Psoas muscle (tissue), 8 donors: ENCODE data around the gene ALDH1A1. TPM values are rescaled to one million over a fixed set of nuclear protein-coding genes. Genes with fewer than 3 reads are reported as not detected.

Experiments
- ATAC-seq, 4 donors: fragments of 200-7000 bp; cut with Tn5 transposase; one replicate each; pipeline ENCODE4 v1.9.1; 2020; ENCODE audit warnings: moderate library complexity in 3 of 4, mild to moderate bottlenecking in 2 of 4
- DNase-seq, 2 donors: peaks; one replicate each; pipeline ENCODE4 v3.0.0-alpha.2; 2020
- H3K27ac ChIP-seq: fragments of 200-600 bp; one replicate; pipeline ENCODE4 v1.8.0; 2022
- H3K27me3 ChIP-seq, 3 donors: fragments of 200-600 bp in 1 of 3; one replicate each; pipeline versions ENCODE4 v1.6.1 to v1.8.0; 2013 to 2022; ENCODE audit warnings: low read length in 2 of 3, mild to moderate bottlenecking in 2 of 3, moderate library complexity in 1 of 3; ENCODE audit not compliant: insufficient read depth in 3 of 3
- H3K36me3 ChIP-seq, 2 donors: fragments of 200-600 bp in 1 of 2; one replicate each; pipeline versions ENCODE4 v1.6.1 to v1.8.0; 2013 to 2022; ENCODE audit warnings: low read depth in 1 of 2, mild to moderate bottlenecking in 1 of 2, moderate library complexity in 1 of 2; ENCODE audit not compliant: insufficient read depth in 1 of 2
- H3K4me1 ChIP-seq: fragments of 200-600 bp; one replicate; pipeline ENCODE4 v1.8.0; 2022
- H3K4me3 ChIP-seq: fragments of 200-600 bp; one replicate; pipeline ENCODE4 v1.8.0; 2022; ENCODE audit warnings: mild to moderate bottlenecking
- H3K9me3 ChIP-seq: fragments of 200-600 bp; one replicate; pipeline ENCODE4 v1.8.0; 2022
- CTCF ChIP-seq: fragments of 200-600 bp; IDR thresholded peaks from one replicate; pipeline ENCODE4 v1.8.0; 2022; ENCODE audit warnings: antibody characterized with exemption
- whole genome bisulfite sequencing, 3 donors: extraction: QIAGEN DNeasy Blood & Tissue Kit; methylation state at CpG; one replicate each; pipeline versions ENCODE4 v1.1.6 to v1.1.7; 2013; 5-methylcytosine and 5-hydroxymethylcytosine counted together
- intact Hi-C, 2 donors: fragments of 100-400 bp; cut with DNase I; formaldehyde crosslinking; loops; one replicate each; pipeline versions ENCODE4 v1.11.0 to v1.14.2; 2022
- polyA plus RNA-seq, 3 donors: library from polyadenylated mRNA; stranded (reverse); fragments of 200-250 nt; gene quantifications; one replicate each; pipeline ENCODE4 v1.2.3, GENCODE V29; 2013
- total RNA-seq, 4 donors: library from RNA; stranded (reverse); fragmentation: NEBNext Ultra II Directional in 2 of 4; extraction: Animal tissue kit (Norgen Biotek cat#: 25700) in 2 of 4; gene quantifications; one replicate each; pipeline versions ENCODE4 v1.2.1 to v1.2.4, GENCODE V29; 2021 to 2023
- donor health status: healthy with polysubstance abuse.
- donor health status: DM: no; HTN: no; CAD: no; lungs with moderate emphysema.
- donor health status: Bipolar disorder and iron deficiency.
- donor health status: healthy.
- donor health status: DM: yes; HTN: yes; CAD: no.
- donor health status: DM: no; HTN: no; CAD: no.
- donor health status: DM: no; HTN: no; CAD: no.
- donor health status: DM: yes; HTN: yes; CAD: no.

The ALDH1A1 gene
- total and polyA plus RNA-seq, 7 donors, result 7.0 to 57.0 (median 21.0) TPM

GRCh38 chr9:72981433-72981832, 28.6 kb upstream of the ALDH1A1 start:
- H3K27me3 ChIP-seq, result no peaks in the 10 kb centered on the region
- H3K36me3 ChIP-seq, result no peaks in the 10 kb centered on the region
- 95 to 96% (median 96%) methylated on average over 5 of the region's 5 CpGs for WGBS, 3 donors
- TF ChIP-seq CTCF, result no peak
- no peak for DNase-seq
- H3K9me3 ChIP-seq, result no peaks in the 10 kb centered on the region
- H3K4me3 ChIP-seq, result no peak overlapping the region
- peaks cover 11% of the 10 kb centered on the region for H3K4me1 ChIP-seq
- intact Hi-C loops, result no loop called here
- ATAC-seq, result no peak
- H3K27ac ChIP-seq, result no peak overlapping the region

DNA sequence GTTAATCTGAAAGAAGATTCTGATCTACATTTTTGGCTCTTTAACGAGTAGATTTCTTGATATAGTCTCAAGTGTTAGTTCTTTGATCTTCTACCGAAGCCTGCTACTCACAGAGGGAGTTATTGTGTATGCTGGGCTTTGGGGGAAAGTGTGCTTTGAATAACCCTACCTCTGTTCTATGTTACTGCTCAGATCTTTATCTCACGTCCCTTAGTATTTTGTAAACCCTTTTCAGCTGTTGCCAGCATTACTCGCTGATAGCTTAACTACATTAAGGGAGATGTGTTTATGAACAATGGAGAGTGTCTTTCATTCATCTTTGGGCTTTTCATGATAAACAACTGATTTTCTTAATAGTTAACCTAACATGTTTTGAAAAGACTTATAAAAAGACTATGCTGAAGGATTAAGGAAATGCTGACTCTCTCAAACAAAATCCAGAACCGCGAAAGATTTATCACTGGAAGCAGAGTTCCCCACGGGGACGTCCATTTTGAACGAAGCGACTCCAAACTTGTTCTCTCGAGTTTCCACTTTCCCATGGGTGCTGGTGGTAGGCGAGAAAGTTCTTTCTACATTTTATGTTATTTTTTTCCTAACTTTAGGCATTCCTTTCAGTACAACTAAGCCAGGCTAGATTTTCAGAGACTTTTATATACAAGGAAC, 27.9 kb upstream of the ALDH1A1 start:
- Histone ChIP-seq H3K4me1 (peaks cover 11% of the 10 kb centered on the region), H3K4me3 (no peak overlapping the region), H3K9me3 (no peaks in the 10 kb centered on the region), H3K36me3 (no peaks in the 10 kb centered on the region), H3K27ac (no peak overlapping the region), H3K27me3 (no peaks in the 10 kb centered on the region)
- intact Hi-C loops, result no loop called here
- 76 to 78% (median 77%) methylated on average over 12 of the region's 12 CpGs for WGBS, 3 donors
- no peak for TF ChIP-seq CTCF
- ATAC-seq (no peak), DNase-seq (no peak)

- intact Hi-C loops, result no loop called here
- H3K27ac ChIP-seq, result no peak overlapping the region
- no peak for TF ChIP-seq CTCF
- DNase-seq, result no peak
- H3K27me3 ChIP-seq, result no peaks in the 10 kb centered on the region
- WGBS, 3 donors, result 97 to 99% (median 98%) methylated on average over 2 of the region's 2 CpGs
- no peak overlapping the region for H3K4me3 ChIP-seq
- no peaks in the 10 kb centered on the region for H3K36me3 ChIP-seq
- no peaks in the 10 kb centered on the region for H3K9me3 ChIP-seq
- ATAC-seq, result no peak
- H3K4me1 ChIP-seq, result peaks cover 11% of the 10 kb centered on the region
These were observed 27.3 kb upstream of the ALDH1A1 start for GRCh38 chr9:72980183-72980582.

GRCh38 chr9:72979405-72980100, 26.7 kb upstream of the ALDH1A1 start:
- no peak for ATAC-seq
- no peak for DNase-seq
- H3K9me3 ChIP-seq, result no peaks in the 10 kb centered on the region
- H3K27me3 ChIP-seq, result no peaks in the 10 kb centered on the region
- H3K27ac ChIP-seq, result no peak overlapping the region
- H3K4me3 ChIP-seq, result no peak overlapping the region
- no peak for TF ChIP-seq CTCF
- 88 to 89% (median 89%) methylated on average over 1 of the region's 1 CpG for WGBS, 3 donors
- H3K36me3 ChIP-seq, result no peaks in the 10 kb centered on the region
- intact Hi-C loops, result no loop called here
- peaks cover 11% of the 10 kb centered on the region for H3K4me1 ChIP-seq
